Loucy (cell line): ENCODE data around the gene JAM3.

Source experiments
- EZH2phosphoT487 ChIP-seq: fragments of 200-600 bp; IDR thresholded peaks from 2 replicates; pipeline ENCODE4 v1.6.1; 2018; ENCODE audit warnings: antibody characterized with exemption, mild to moderate bottlenecking, moderate library complexity, borderline replicate concordance
- TF ChIP-seq, protein P1 (sequence below): fragments of 200-600 bp; sonication (generic); conservative IDR thresholded peaks from 2 replicates; pipeline ENCODE4 v1.5.1; 2014; ENCODE audit warnings: mild to moderate bottlenecking, antibody characterized with exemption, low read length

DNA sequence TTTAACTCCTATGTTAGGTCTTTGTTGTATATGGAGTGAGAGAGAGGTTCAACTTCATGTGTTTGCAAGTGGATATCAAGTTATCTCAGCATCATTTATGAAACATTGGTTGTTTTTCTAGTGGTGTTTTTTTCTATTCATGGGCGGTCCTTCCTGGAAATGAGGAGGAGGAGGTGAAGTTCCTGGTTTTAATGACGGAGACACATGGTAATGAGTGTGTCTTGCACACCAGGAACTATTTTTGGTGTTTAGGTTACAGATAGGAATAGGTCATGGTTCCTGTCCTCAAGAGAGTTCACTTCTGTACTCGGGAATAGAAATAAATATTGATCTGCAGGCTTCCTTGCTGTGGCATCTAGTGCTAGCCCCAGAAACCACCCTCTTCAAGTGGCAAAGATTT, 74.9 kb downstream of the JAM3 start:
- TF ChIP-seq, protein P1, sequence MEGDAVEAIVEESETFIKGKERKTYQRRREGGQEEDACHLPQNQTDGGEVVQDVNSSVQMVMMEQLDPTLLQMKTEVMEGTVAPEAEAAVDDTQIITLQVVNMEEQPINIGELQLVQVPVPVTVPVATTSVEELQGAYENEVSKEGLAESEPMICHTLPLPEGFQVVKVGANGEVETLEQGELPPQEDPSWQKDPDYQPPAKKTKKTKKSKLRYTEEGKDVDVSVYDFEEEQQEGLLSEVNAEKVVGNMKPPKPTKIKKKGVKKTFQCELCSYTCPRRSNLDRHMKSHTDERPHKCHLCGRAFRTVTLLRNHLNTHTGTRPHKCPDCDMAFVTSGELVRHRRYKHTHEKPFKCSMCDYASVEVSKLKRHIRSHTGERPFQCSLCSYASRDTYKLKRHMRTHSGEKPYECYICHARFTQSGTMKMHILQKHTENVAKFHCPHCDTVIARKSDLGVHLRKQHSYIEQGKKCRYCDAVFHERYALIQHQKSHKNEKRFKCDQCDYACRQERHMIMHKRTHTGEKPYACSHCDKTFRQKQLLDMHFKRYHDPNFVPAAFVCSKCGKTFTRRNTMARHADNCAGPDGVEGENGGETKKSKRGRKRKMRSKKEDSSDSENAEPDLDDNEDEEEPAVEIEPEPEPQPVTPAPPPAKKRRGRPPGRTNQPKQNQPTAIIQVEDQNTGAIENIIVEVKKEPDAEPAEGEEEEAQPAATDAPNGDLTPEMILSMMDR = no peak
- TF ChIP-seq EZH2phosphoT487 = no peak
